ENCODE results near the gene BRINP3.

Gene BRINP3

GRCh38 chr1:190456129-190456528 lies 21.5 kb downstream of the BRINP3 start:
- no peaks in the 10 kb centered on the region for H4K20me1 ChIP-seq
- H3K27ac ChIP-seq: no peak overlapping the region
- TF ChIP-seq Cebpa-rat (IDR thresholded peaks at IDR 0.05): no peak
- no peak overlapping the region for H3K9ac ChIP-seq
- H3K9me3 ChIP-seq: no peaks in the 10 kb centered on the region
- no peaks in the 10 kb centered on the region for H3K4me1 ChIP-seq
- H3K27me3 ChIP-seq: no peaks in the 10 kb centered on the region
- H3K36me3 ChIP-seq: no peaks in the 10 kb centered on the region
- H3K4me2 ChIP-seq: no peak overlapping the region
- H3K4me3 ChIP-seq: no peak overlapping the region

- no peak overlapping the region for H3K4me2 ChIP-seq
- no peak overlapping the region for H3K27ac ChIP-seq
- H3K4me1 ChIP-seq: no peaks in the 10 kb centered on the region
- no peaks in the 10 kb centered on the region for H3K27me3 ChIP-seq
- H3K4me3 ChIP-seq: no peak overlapping the region
- H3K36me3 ChIP-seq: no peaks in the 10 kb centered on the region
- H3K9me3 ChIP-seq: no peaks in the 10 kb centered on the region
- no peak for TF ChIP-seq Cebpa-rat (IDR thresholded peaks at IDR 0.05)
- no peak overlapping the region for H3K9ac ChIP-seq
- no peaks in the 10 kb centered on the region for H4K20me1 ChIP-seq
Measured at GRCh38 chr1:190455631-190456030, 22.0 kb downstream of the BRINP3 start.

- Histone ChIP-seq H3K4me3 (no peak overlapping the region), H3K36me3 (no peaks in the 10 kb centered on the region), H4K20me1 (no peaks in the 10 kb centered on the region), H3K9ac (no peak overlapping the region), H3K27me3 (no peaks in the 10 kb centered on the region), H3K4me2 (no peak overlapping the region), H3K9me3 (no peaks in the 10 kb centered on the region), H3K4me1 (no peaks in the 10 kb centered on the region), H3K27ac (no peak overlapping the region)
- no peak for TF ChIP-seq Cebpa-rat (IDR thresholded peaks at IDR 0.05)
Measured at GRCh38 chr1:190453550-190453949, 24.1 kb downstream of the BRINP3 start.

GRCh38 chr1:190452272-190452848 lies 25.3 kb downstream of the BRINP3 start:
- H3K9ac ChIP-seq: no peak overlapping the region
- no peaks in the 10 kb centered on the region for H3K36me3 ChIP-seq
- no peak for TF ChIP-seq Cebpa-rat (IDR thresholded peaks at IDR 0.05)
- no peaks in the 10 kb centered on the region for H3K9me3 ChIP-seq
- H3K4me1 ChIP-seq: no peaks in the 10 kb centered on the region
- H3K4me3 ChIP-seq: no peak overlapping the region
- H3K4me2 ChIP-seq: no peak overlapping the region
- no peak overlapping the region for H3K27ac ChIP-seq
- H4K20me1 ChIP-seq: no peaks in the 10 kb centered on the region
- no peaks in the 10 kb centered on the region for H3K27me3 ChIP-seq

GRCh38 chr1:190444464-190444863 lies 33.2 kb downstream of the BRINP3 start:
- Histone ChIP-seq H3K9ac (no peak overlapping the region), H3K4me2 (no peak overlapping the region)

GRCh38 chr1:190439447-190439846 lies 38.2 kb downstream of the BRINP3 start:
- H3K27ac ChIP-seq: no peak overlapping the region
- H3K9ac ChIP-seq: no peak overlapping the region
- H3K4me3 ChIP-seq: no peak overlapping the region
- H3K36me3 ChIP-seq: no peaks in the 10 kb centered on the region
- no peaks in the 10 kb centered on the region for H3K9me3 ChIP-seq
- TF ChIP-seq Cebpa-rat (IDR thresholded peaks at IDR 0.05): no peak
- no peak overlapping the region for H3K4me2 ChIP-seq
- H4K20me1 ChIP-seq: no peaks in the 10 kb centered on the region
- no peaks in the 10 kb centered on the region for H3K27me3 ChIP-seq
- H3K4me1 ChIP-seq: no peaks in the 10 kb centered on the region

More at GRCh38 chr1:190444464-190444863, 33.2 kb downstream of the BRINP3 start:
- Histone ChIP-seq H3K4me1 (no peaks in the 10 kb centered on the region), H3K36me3 (no peaks in the 10 kb centered on the region), H3K27ac (no peak overlapping the region), H3K27me3 (no peaks in the 10 kb centered on the region), H3K4me3 (no peak overlapping the region), H3K9me3 (no peaks in the 10 kb centered on the region), H4K20me1 (no peaks in the 10 kb centered on the region)
- no peak for TF ChIP-seq Cebpa-rat (IDR thresholded peaks at IDR 0.05)

- TF ChIP-seq Cebpa-rat (IDR thresholded peaks at IDR 0.05): no peak
- Histone ChIP-seq H3K9me3 (no peaks in the 10 kb centered on the region), H4K20me1 (no peaks in the 10 kb centered on the region), H3K4me3 (no peak overlapping the region), H3K36me3 (no peaks in the 10 kb centered on the region), H3K9ac (no peak overlapping the region), H3K27me3 (no peaks in the 10 kb centered on the region), H3K27ac (no peak overlapping the region), H3K4me2 (no peak overlapping the region), H3K4me1 (no peaks in the 10 kb centered on the region)
Measured at GRCh38 chr1:190436615-190437014, 41.0 kb downstream of the BRINP3 start.

GRCh38 chr1:190429932-190430331 lies 47.7 kb downstream of the BRINP3 start:
- Histone ChIP-seq H4K20me1 (no peaks in the 10 kb centered on the region), H3K9ac (no peak overlapping the region), H3K4me1 (no peaks in the 10 kb centered on the region), H3K4me2 (no peak overlapping the region), H3K4me3 (no peak overlapping the region), H3K27me3 (no peaks in the 10 kb centered on the region), H3K9me3 (no peaks in the 10 kb centered on the region), H3K27ac (no peak overlapping the region), H3K36me3 (no peaks in the 10 kb centered on the region)
- no peak for TF ChIP-seq Cebpa-rat (IDR thresholded peaks at IDR 0.05)

GRCh38 chr1:190429141-190429540 lies 48.5 kb downstream of the BRINP3 start:
- no peak for TF ChIP-seq Cebpa-rat (IDR thresholded peaks at IDR 0.05)
- no peaks in the 10 kb centered on the region for H3K9me3 ChIP-seq
- no peaks in the 10 kb centered on the region for H4K20me1 ChIP-seq
- no peak overlapping the region for H3K4me3 ChIP-seq
- H3K4me2 ChIP-seq: no peak overlapping the region
- H3K4me1 ChIP-seq: no peaks in the 10 kb centered on the region
- no peak overlapping the region for H3K27ac ChIP-seq
- H3K9ac ChIP-seq: no peak overlapping the region
- H3K27me3 ChIP-seq: no peaks in the 10 kb centered on the region
- H3K36me3 ChIP-seq: no peaks in the 10 kb centered on the region

GRCh38 chr1:190416239-190416638 lies 61.4 kb downstream of the BRINP3 start:
- Histone ChIP-seq H3K27me3 (no peaks in the 10 kb centered on the region), H4K20me1 (no peaks in the 10 kb centered on the region), H3K4me1 (no peaks in the 10 kb centered on the region), H3K4me2 (no peak overlapping the region), H3K9ac (no peak overlapping the region), H3K27ac (no peak overlapping the region), H3K36me3 (no peaks in the 10 kb centered on the region), H3K9me3 (no peaks in the 10 kb centered on the region), H3K4me3 (no peak overlapping the region)
- no peak for TF ChIP-seq Cebpa-rat (IDR thresholded peaks at IDR 0.05)

GRCh38 chr1:190413142-190413541 lies 64.5 kb downstream of the BRINP3 start:
- H3K27me3 ChIP-seq: no peaks in the 10 kb centered on the region
- no peak overlapping the region for H3K4me3 ChIP-seq
- H3K4me2 ChIP-seq: no peak overlapping the region
- H3K9ac ChIP-seq: no peak overlapping the region
- H3K4me1 ChIP-seq: no peaks in the 10 kb centered on the region
- no peak for TF ChIP-seq Cebpa-rat (IDR thresholded peaks at IDR 0.05)
- no peak overlapping the region for H3K27ac ChIP-seq
- H3K36me3 ChIP-seq: no peaks in the 10 kb centered on the region
- H4K20me1 ChIP-seq: no peaks in the 10 kb centered on the region
- no peaks in the 10 kb centered on the region for H3K9me3 ChIP-seq
